ENCODE results near the gene PBRM1. TPM values are rescaled to one million over a fixed set of nuclear protein-coding genes. Genes with fewer than 3 reads are reported as not detected.

PBRM1 gene
- total RNA-seq, 4 donors from 2014 or later, result 22.5 to 152 (median 56.6) TPM

GRCh38 chr3:52710512-52710911 lies 24.8 kb upstream of the PBRM1 start:
- H3K27me3 ChIP-seq, result no peaks in the 10 kb centered on the region
- H3K4me3 ChIP-seq, result no peak overlapping the region
- TF ChIP-seq POLR2A (IDR thresholded peaks at IDR 0.05), result no peak
- TF ChIP-seq CTCF (IDR thresholded peaks at IDR 0.05), result no peak
- intact Hi-C loops (cut with DNase I; ENCODE audit: low total_unique reads), result no loop called here
- H3K36me3 ChIP-seq, result no peaks in the 10 kb centered on the region
- DNase-seq, result no peak
- H3K9me3 ChIP-seq, result no peaks in the 10 kb centered on the region
- H3K27ac ChIP-seq, result no peak overlapping the region
- H3K4me1 ChIP-seq, result peaks cover 7 to 16% of the 10 kb centered on the region in 2 donors

GRCh38 chr3:52707585-52707984 lies 21.9 kb upstream of the PBRM1 start:
- H3K27ac ChIP-seq, result no peak overlapping the region
- H3K27me3 ChIP-seq, result no peaks in the 10 kb centered on the region
- no peak for TF ChIP-seq POLR2A (IDR thresholded peaks at IDR 0.05)
- TF ChIP-seq CTCF (IDR thresholded peaks at IDR 0.05), result no peak
- no peaks in the 10 kb centered on the region for H3K36me3 ChIP-seq
- DNase-seq, result no peak
- H3K4me1 ChIP-seq, result peaks cover 7 to 16% of the 10 kb centered on the region in 2 donors
- no peaks in the 10 kb centered on the region for H3K9me3 ChIP-seq
- no peak overlapping the region for H3K4me3 ChIP-seq
- intact Hi-C loops (cut with DNase I; ENCODE audit: low total_unique reads), result no loop called here

GRCh38 chr3:52705688-52706686 lies 20.3 kb upstream of the PBRM1 start, which contains the start of the genes GLT8D1 and SPCS1:
Gene GLT8D1, minus strand, starts transcription at chr3:52705791. Its CDS starts 5,331 bp downstream, at chr3:52700460.
Gene SPCS1, plus strand, starts transcription at chr3:52706106. Its CDS starts 141 bp downstream, at chr3:52706247.
- peaks cover 7 to 16% of the 10 kb centered on the region in 2 donors for H3K4me1 ChIP-seq
- no peaks in the 10 kb centered on the region for H3K9me3 ChIP-seq
- H3K36me3 ChIP-seq, result no peaks in the 10 kb centered on the region
- DNase-seq, result peak; percentile 75 to 83
- H3K27ac ChIP-seq, result peak within 1 kb of the TSS; percentile 85 to 88
- H3K27me3 ChIP-seq, result no peaks in the 10 kb centered on the region
- intact Hi-C loops (cut with DNase I; ENCODE audit: low total_unique reads), result no loop called here
- TF ChIP-seq POLR2A (IDR thresholded peaks at IDR 0.05), result peak; percentile 45 to 70
- TF ChIP-seq CTCF (IDR thresholded peaks at IDR 0.05), result peak in 1 of 4 experiments; percentile 2
- peak within 1 kb of the TSS; percentile 64 to 75 for H3K4me3 ChIP-seq

GRCh38 chr3:52705438-52705687 lies 19.6 kb upstream of the PBRM1 start:
- H3K4me3 ChIP-seq, result peak overlapping the region; percentile 64 to 75
- H3K36me3 ChIP-seq, result no peaks in the 10 kb centered on the region
- H3K9me3 ChIP-seq, result no peaks in the 10 kb centered on the region
- peak overlapping the region; percentile 85 to 88 for H3K27ac ChIP-seq
- intact Hi-C loops (cut with DNase I; ENCODE audit: low total_unique reads), result no loop called here
- peaks cover 7 to 16% of the 10 kb centered on the region in 2 donors for H3K4me1 ChIP-seq
- DNase-seq, result no peak
- no peak for TF ChIP-seq POLR2A (IDR thresholded peaks at IDR 0.05)
- no peak for TF ChIP-seq CTCF (IDR thresholded peaks at IDR 0.05)
- no peaks in the 10 kb centered on the region for H3K27me3 ChIP-seq
